ENCODE measurements around the gene SERPINA5.
"Not testable (repeated sequence)": the region's sequence is repeated elsewhere in the genome, so short reads cannot be mapped to it uniquely, and the experiment has no call there.

SERPINA5 gene

DNA sequence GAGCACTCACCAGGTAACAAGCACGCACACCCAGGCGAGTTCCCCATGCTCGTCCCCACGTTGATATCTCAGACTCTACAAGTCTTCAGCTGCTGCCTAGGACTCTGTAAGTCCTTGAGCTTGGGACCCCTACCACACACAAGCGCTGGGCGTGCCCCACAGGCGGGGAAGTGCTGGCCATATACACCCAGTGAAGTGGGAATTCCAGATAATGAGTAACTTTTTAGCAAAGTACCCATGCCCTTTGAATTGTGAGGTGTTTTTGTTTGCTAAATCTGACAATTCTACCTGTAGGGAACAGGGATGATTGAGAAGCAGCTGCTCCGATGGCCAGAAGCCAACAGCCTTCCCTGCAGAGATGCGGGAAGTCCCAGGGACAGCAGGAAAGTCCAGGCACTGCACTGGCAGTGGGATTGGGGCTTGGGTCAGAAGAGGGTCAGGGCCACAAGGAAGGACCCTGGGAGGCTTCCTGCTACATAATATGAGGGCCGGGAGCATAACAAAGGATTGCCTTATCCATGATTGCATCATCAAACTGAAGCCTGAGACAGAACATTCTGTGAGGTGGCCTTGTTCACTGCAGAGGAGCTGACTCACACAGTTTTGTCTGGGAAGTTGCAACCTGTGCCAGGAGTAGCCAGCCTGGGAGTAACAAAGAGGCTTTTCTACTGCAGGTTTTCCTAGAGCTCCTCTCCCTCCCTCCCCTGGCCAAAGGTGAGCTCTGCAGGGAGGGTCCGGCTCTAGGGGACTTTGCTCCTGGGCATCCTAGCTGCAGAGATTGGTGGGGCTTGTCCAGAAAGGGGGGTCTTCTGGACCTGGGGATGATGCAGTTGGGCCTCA is 17.8 kb downstream of the SERPINA5 start:
- no peak for DNase-seq (ENCODE audit: low read depth in 1 of 2, low spot score in 1 of 2)

DNA sequence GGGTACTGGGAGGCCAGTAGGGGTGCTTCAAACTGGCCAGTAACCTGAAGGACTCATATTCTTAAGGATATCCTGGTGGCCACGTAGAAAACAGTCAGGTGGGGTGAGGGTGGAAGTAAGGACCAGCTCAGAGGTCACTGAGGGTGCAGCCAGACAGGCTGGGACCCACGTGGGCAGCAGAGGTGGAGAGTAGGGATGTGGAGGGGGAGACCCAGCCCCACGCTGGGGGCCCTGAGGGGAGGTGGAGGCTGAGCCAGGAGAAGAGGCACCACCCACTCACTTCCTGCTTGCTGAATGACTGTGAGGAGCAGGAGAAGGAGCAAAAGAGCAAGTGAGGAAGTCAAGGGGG is 18.4 kb downstream of the SERPINA5 start:
- DNase-seq (ENCODE audit: low read depth in 1 of 2, low spot score in 1 of 2) = no peak

DNA sequence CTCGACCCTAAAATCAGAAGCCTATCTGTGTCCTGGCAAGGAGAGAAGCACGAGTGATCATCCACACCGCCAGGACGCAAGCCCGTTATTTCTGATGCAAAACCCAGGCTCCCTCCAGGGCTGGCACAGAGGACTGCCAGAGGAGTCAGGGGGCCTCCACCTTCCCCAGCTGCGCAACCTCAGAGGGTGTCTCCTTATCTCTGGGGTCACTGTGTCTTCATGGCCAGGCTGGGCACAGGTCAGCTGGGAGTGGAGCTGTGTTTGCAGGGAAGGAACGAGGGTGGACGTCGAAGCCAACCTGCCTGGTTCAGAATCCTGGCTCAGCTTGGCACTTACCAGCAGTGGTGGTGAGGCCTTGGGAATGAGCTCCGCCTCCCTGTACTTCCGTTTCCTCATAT is 18.9 kb downstream of the SERPINA5 start:
- no peak for DNase-seq (ENCODE audit: low read depth in 1 of 2, low spot score in 1 of 2)

DNA sequence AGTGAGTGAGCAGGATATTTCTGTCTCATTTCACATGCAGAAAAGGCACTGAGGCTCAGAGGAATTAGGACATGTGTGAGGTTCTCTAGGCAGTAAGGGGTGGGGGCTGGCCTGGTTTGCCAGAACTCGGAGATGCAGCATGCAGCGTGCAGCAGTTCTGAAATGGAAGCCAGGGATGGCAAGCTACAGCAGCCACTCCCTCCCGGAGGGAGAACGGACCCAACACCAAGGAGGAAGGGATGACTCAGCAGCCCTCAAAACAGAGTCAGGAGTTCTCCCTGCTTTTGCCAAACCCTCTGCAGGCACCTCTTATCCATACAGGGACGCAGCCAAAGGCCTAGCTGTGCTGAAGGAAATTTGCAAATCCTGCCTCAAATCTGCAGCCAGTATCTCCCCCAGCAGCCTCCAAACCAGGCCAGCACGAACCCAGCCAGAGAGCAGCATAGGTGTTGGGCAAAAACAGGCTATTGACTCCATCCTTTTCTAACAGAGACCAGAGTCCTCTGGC is 20.7 kb downstream of the SERPINA5 start:
- DNase-seq (ENCODE audit: low read depth in 1 of 2, low spot score in 1 of 2) = no peak

DNA sequence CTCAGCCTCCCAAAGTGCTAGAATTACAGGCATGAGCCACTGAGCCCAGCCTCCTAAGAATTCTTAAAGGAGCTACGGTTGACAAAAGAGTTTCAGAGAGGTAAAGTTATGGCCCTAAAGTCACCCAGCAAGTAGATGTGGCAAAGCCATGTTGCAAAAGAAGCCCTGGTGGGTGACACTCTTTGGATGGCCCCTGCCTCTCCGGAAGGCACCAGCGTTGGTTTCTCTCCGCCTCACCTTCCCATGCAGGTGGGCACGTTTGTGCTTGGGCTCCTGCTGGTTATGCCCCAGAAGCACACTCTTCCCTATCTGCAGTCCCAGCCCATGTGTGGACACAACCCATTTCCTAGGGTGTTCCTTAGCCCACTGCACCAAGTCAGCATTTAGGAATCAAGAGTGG is 21.5 kb downstream of the SERPINA5 start:
- DNase-seq (ENCODE audit: low read depth in 1 of 2, low spot score in 1 of 2) = no peak

DNA sequence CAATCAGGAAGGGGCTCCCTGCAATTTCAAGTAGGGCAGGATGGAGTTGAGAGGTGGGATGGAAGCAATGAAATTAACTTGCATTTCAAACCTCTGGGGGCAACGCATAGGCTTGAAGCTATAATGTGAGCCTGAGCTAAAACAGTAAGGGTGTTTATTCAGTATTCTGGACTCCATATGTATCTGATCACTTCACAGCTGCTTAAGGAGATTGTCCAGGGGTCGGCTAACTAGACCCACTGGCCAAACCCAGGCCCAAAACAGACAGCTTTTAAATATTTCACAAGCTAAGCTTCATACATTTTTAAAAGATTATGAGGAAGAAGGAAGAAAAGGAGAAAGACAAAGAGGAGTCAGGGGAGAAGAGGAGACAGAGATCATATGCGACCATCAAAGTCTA is 24.1 kb downstream of the SERPINA5 start:
- no peak for DNase-seq (ENCODE audit: low read depth in 1 of 2, low spot score in 1 of 2)

DNA sequence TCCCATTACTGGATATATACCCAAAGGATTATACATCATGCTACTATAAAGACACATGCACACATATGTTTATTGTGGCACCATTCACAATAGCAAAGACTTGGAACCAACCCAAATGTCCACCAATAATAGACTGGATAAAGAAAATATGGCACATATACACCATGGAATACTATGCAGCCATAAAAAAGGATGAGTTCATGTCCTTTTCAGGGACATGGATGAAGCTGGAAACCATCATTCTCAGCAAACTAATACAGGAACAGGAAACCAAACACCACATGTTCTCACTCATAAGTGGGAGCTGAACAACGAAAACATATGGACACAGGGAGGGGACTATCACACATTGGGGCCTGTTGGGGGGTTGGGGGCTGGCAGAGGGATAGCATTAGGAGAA is 27.7 kb downstream of the SERPINA5 start:
- DNase-seq (ENCODE audit: low read depth in 1 of 2, low spot score in 1 of 2) = not testable (repeated sequence)

DNA sequence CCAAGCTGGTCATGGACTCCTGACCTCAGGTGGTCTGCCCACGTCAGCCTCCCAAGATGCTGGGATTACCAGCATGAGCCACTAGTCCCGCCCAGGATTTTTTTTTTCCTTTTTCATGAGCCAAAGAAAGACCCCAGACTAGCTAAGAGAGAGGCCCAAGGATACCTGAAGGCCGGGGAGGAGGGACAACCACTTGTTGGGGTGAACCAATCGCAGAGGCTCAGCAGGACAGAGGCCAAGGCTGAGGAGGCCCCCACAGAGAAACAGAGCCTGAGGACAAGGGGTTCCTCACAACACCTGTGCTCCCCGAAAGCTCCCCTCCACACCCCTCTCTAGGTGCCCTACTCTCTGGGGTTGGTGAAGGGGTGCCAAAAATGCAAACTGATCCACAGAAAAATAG is 30.0 kb downstream of the SERPINA5 start:
- DNase-seq (ENCODE audit: low read depth in 1 of 2, low spot score in 1 of 2) = no peak

DNA sequence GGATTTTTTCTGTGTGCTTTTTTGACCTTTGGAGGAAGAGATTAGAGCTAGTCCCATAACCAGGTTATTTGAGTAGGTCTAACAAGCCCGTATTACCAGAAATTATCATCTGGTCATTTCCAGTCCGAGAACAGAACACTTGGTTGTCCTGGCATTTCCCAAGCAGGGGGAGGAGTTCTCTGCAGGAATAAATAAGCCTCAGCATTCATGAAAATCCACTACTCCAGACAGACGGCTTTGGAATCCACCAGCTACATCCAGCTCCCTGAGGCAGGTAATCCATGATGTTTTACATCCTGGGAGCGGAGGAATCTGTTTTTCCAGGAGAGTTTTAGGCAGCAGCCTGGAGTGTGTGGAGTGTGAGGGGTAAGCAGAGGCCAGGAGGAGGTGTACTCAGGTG is 30.9 kb downstream of the SERPINA5 start, which contains the start of gene SERPINA3:
Gene SERPINA3, plus strand, starts transcription at position 218 of the 400 bp plus-strand sequence. CDS start 2,051 bp downstream, outside the sequence.
- no peak for DNase-seq (ENCODE audit: low read depth in 1 of 2, low spot score in 1 of 2)

DNA sequence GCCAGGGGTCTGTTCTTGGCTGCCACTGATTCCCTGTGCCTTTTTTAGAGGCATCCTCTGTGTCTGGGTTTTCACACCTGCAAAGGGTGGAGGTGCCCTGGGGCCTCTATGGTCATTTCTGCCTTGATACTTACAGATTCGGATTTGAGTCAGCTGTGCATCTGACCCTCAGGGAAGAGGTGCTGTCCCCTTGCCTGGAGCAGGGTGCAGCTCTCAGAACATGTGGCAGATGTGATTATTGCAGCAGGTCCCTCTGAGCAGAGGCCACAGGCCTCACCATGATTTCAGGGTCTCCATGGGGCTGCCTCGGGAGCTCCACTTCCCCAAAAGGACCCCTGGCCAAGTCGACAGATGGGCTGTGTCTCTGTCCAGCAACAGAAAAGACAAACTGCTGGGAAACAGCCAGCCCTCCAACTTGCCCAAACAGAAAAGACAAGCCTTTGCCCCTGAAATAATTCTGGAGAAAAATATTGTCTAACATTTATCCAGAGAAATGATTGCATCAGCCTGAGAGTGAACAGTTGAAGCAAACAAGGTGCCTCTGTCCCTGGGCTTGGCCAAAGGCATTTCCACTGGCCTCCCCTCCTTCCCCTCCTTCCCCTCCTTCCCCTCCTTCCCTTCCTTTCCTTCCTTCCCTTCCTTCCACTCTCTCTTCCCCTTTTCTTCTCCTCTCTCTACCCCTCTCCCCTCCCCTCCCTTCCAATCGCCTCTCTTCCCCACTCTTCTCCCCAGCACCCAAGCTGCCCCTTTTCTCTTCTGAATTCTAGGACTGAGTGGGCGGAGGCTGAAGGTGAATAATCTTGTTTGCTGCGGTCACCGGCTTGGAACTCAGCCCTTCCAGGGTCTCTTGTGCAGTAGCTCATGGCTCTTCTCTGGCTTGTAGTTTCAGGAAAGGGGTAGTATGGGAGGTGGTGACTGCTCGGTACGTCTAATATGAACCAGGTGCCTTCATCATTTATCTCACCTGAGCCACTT is 31.6 kb downstream of the SERPINA5 start:
- DNase-seq (ENCODE audit: low read depth in 1 of 2, low spot score in 1 of 2) = no peak

DNA sequence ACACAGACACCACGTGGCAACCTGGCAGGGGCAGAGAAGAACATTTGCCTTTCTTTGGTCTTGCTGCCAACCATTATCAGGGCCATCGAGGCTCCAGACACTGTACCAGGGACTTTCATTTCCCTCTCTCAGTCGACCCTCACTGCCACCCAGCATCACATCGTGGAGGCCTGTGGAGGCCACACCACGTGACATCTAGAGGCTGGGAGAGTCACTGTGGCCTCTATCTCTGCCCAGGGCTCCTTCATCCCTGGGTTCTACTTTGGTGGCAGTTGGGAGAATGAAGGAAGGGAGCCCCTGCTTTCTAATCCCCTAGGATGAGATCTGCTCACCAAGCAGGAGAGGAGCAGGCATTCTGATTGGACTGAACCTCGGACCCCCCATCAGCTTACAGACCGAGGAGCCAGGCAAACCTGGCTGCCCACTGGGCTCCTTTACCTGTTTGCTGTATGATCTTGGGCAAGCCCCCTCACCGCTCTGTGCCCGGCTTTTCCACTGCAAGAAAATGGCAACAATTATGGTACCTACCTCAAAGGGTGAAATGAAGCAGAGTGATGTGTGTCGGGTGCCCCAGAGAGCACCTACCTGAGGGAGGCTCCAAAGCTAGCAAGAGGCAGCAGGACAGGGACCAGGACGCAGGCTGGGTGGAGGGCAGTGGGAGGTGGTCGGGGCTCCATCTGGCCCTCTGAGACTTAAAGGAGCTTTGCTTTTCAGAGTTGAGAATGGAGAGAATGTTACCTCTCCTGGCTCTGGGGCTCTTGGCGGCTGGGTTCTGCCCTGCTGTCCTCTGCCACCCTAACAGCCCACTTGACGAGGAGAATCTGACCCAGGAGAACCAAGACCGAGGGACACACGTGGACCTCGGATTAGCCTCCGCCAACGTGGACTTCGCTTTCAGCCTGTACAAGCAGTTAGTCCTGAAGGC is 32.8 kb downstream of the SERPINA5 start:
- no peak for DNase-seq (ENCODE audit: low read depth in 1 of 2, low spot score in 1 of 2)

DNA sequence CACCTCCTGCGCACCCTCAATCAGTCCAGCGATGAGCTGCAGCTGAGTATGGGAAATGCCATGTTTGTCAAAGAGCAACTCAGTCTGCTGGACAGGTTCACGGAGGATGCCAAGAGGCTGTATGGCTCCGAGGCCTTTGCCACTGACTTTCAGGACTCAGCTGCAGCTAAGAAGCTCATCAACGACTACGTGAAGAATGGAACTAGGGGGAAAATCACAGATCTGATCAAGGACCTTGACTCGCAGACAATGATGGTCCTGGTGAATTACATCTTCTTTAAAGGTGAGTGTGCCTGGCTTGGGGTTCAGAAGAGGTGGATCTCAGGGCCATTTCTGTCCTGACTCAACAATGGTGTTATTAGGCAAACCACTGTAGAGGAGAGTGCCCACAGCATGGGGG is 33.6 kb downstream of the SERPINA5 start:
- no peak for DNase-seq (ENCODE audit: low read depth in 1 of 2, low spot score in 1 of 2)

DNA sequence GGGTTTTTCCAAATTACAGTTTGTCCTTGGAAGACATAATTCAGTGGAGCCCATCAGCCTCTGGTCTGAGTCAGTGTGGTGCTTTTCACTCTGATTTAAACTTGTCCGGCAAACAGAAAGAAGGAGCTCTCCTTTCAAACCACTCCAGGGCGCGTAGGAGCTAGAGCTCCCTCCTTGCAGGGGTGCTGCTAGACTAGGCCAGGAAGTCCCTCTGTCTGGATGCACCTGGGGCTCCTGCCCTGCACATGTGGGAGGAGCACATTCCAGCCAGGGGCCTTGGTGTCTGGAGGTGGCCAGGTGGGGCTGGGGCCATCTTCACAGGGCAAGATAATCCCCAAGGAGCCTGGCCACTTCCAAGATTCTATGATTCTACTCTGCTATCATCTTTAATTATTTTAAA is 34.0 kb downstream of the SERPINA5 start:
- DNase-seq (ENCODE audit: low read depth in 1 of 2, low spot score in 1 of 2) = no peak

DNA sequence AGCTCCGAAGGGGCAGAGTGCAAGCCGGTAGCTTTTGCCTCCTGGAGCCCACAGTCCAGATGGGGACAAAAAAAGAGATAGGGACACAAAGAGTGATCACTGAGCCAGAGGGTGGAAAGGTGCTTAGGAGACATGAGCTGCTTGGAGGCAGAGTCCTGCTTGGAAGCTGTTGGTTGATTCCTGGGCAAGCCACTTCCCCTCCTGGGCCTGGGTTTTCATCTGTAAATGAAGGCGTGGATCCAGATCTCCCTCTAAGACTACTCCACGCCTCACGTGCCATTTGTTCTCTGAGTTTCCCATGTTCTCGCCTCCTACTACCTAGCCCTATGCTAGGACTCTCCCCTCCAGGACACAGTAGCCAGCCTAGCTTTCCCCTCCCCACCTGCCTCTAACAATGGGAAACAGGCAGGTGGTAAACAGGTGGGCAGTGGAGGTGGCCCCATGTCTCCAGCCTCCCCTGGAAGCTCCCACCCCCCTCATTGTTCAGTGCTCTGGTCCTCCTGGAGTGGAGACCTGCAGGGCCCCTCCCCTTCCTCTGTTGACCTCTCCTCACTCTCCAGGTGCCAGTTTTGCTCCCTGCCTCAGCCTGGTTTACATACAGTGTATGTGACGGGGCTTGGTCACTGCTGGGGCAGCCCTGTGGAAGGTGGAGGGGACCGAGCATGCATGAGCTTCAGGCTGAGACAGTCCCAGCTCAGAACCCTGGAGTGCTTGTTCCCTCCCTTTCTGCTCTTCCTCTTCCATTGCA is 34.8 kb downstream of the SERPINA5 start:
- DNase-seq (ENCODE audit: low read depth in 1 of 2, low spot score in 1 of 2) = no peak

DNA sequence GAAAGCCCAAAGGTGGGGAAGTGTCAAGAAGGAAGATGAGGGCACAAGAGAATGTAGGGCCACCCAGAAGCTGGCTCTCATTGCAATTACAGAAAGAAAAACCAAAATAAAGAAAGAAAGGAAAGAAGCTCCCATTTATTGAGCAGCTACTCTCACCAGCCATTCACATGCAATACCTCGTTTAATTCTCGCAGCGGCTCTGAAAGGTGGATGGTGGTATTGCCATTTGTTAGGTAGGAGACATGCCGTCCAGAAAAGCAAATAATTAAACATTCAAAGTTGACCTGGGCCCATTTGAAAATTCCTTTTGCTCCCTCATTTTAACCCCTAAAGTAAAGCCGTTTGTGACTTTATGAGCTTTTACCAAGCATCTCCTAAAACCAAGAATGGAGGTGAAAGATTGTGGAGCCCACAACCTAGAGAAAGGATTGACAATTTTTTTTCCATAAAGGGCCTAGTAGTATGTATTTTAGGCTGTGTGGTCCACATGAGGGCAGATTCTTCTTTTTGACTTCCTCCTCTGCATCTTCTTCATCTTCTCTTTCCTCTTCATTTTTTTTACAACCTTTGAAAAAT is 36.2 kb downstream of the SERPINA5 start:
- no peak for DNase-seq (ENCODE audit: low read depth in 1 of 2, low spot score in 1 of 2)

DNA sequence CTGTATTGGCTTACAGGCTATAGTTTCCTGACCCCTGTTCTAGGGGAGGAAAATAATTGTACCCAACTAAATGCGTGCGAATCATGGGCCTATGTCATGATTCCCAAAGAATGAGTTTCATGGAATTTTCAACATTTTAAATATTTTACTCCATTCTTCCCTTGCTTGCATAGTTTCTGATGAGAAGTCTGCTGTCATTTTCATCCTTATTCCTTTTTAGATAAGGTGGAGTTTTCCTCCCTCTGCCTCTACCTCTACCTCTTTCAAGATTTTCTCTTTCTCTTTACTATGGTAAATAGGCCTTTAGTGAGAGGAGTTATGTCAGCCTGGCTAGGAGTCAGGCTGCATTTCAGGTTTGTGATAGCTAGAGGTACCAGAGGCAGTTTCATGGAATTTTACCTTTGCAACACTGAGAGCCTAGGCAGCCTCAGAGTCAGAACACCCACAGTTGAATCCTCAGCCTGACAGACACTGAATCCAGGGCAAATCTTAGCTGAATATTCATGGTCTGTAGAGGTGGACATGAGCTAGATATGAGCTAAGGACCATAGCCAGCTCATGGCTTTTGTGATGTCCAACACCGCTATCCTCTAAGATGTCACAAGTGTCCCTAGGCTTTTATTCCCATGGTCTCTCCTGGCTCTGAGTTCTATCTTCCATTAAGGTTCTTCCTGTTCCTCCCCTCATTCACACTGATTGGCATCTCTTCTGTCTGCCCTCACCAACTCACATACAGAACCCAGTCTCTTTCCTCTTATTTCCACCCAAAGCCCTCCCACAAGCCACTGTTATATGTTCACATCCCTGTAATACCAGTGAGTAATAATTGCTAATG is 37.0 kb downstream of the SERPINA5 start:
- no peak for DNase-seq (ENCODE audit: low read depth in 1 of 2, low spot score in 1 of 2)

DNA sequence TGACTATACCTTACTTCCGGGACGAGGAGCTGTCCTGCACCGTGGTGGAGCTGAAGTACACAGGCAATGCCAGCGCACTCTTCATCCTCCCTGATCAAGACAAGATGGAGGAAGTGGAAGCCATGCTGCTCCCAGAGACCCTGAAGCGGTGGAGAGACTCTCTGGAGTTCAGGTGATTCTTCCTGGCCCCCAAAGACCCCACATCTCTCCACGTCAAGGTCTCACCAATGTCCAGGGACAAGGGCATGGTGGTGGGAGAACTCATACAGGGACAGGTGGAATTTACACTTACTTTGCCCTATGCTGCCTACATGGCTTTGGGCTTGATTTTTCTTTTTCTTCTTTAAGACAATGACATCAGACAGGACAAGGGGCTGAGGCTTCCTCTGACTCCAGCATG is 38.1 kb downstream of the SERPINA5 start:
- no peak for DNase-seq (ENCODE audit: low read depth in 1 of 2, low spot score in 1 of 2)

DNA sequence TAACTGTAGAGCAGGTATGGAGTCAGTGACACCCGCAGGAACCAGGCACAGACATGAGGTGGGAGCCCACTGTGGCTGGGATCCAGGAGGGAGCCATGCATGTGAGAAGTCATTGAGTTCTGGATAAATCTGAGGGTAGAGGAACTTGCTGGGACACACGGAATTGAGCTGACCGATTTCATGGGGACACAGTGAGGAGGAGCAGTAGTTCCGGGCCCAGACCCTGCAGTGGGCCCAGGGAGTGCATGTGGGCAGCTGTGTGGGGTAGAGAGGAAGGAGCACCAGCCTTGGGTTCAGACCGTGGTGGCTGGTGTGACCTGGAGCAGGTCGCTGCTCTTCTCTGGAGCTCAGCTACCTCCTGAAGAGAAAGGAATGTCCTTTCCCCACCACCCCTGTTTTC is 39.4 kb downstream of the SERPINA5 start:
- no peak for DNase-seq (ENCODE audit: low read depth in 1 of 2, low spot score in 1 of 2)
